Natural killer cell treated with Interleukin-12 subunit alpha and Interleukin-12 subunit beta and Interleukin-15 and Interleukin-18, amount 100 ng/mL, for 72 hours (primary cell): ENCODE results near the gene VWA3B. TPM values are rescaled to one million over a fixed set of nuclear protein-coding genes. Genes with fewer than 3 reads are reported as not detected.

Experiments
- ATAC-seq, 2 donors: fragments of 150-1000 bp; cut with Tn5 transposase in 1 of 2; sonication (Bioruptor Pico), chemical (Tn5 transposase) in 1 of 2; 2 replicates each; pipeline ENCODE4 v1.10.0; 2021
- DNase-seq: peaks from one replicate; pipeline ENCODE4 v3.0.0; 2022; ENCODE audit warnings: low spot score
- H3K27ac Mint-ChIP-seq, 2 donors: 1 replicate in 1 of 2; 2 replicates in 1 of 2; pipeline ENCODE4 v1.8.0; 2022; ENCODE audit warnings: mixed read lengths in 2 of 2, mild to moderate bottlenecking in 1 of 2, moderate library complexity in 1 of 2
- H3K27me3 Mint-ChIP-seq, 2 donors: 1 replicate in 1 of 2; 2 replicates in 1 of 2; pipeline ENCODE4 v1.8.0; 2022; ENCODE audit warnings: mixed read lengths in 2 of 2
- H3K36me3 Mint-ChIP-seq: one replicate; pipeline ENCODE4 v1.8.0; 2022; ENCODE audit warnings: mixed read lengths
- H3K4me1 Mint-ChIP-seq, 2 donors: 1 replicate in 1 of 2; 2 replicates in 1 of 2; pipeline ENCODE4 v1.8.0; 2022; ENCODE audit warnings: low read depth in 2 of 2, mixed read lengths in 2 of 2, mild to moderate bottlenecking in 1 of 2
- H3K4me3 Mint-ChIP-seq: one replicate; pipeline ENCODE4 v1.8.0; 2022; ENCODE audit warnings: mixed read lengths
- H3K9me3 Mint-ChIP-seq: 2 replicates; pipeline ENCODE4 v1.8.0; 2022; ENCODE audit warnings: mixed read lengths
- total RNA-seq, 2 donors: library from RNA; stranded (reverse); gene quantifications; one replicate each; pipeline ENCODE4 v1.2.3, GENCODE V29; 2022

VWA3B gene
- total RNA-seq, 2 donors from 2014 or later: not detected

- H3K27ac Mint-ChIP-seq: no peak overlapping the region
- no peaks in the 10 kb centered on the region for H3K36me3 Mint-ChIP-seq
- no peaks in the 10 kb centered on the region for H3K4me1 Mint-ChIP-seq
- DNase-seq (no peak), ATAC-seq (no peak)
- H3K27me3 Mint-ChIP-seq: peaks cover 39 to 53% of the 10 kb centered on the region in 2 donors
- H3K9me3 Mint-ChIP-seq: no peaks in the 10 kb centered on the region
- no peak overlapping the region for H3K4me3 Mint-ChIP-seq
Measured at GRCh38 chr2:98177986-98178385, 91.0 kb downstream of the VWA3B start.

DNA sequence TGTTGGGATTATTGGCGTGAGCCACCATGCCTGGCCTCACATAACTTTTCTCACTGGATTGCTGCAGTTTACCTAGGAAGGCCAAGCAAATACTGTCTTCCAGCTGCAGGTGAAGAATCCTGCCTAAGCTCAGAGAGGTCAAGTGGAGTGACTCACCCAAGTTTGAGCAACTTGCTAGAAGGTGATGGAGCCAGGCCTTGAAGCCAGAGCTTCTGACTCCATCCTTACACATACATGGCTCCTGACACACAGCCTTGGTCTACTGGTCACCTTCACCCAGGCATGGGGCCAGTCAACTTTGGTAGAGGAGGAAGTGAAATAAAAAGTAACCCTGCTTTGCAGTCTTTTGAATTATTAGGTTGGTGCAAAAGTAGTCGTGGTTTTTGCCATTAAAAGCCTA lies 93.5 kb downstream of the VWA3B start:
- DNase-seq (no peak), ATAC-seq (no peak)
- Mint-ChIP-seq H3K27ac (no peak overlapping the region), H3K36me3 (no peaks in the 10 kb centered on the region), H3K4me3 (no peak overlapping the region), H3K4me1 (no peaks in the 10 kb centered on the region), H3K9me3 (no peaks in the 10 kb centered on the region), H3K27me3 (peaks cover 32 to 41% of the 10 kb centered on the region in 2 donors)

DNA sequence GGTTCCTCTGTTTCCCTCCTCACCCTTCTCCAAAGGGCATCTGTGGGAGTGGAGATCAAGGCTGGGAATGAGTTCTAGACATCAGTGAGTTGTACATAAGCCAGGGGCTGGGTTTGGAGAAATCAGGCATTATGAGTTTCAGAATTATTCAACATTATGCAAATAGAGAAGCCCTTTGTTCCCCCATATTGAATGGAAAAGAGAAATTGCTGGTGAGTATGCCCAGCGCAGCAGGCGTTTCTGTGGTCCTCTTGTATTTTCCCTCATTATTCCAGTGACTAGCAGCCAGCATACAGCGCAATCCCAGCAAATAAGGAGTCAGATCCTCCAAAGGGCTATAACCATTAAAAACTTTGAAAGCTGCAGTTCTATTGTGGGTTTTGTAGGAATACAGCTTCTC lies 94.4 kb downstream of the VWA3B start:
- no peak for ATAC-seq
- Mint-ChIP-seq H3K4me3 (no peak overlapping the region), H3K27me3 (peaks cover 25 to 35% of the 10 kb centered on the region in 2 donors)

DNA sequence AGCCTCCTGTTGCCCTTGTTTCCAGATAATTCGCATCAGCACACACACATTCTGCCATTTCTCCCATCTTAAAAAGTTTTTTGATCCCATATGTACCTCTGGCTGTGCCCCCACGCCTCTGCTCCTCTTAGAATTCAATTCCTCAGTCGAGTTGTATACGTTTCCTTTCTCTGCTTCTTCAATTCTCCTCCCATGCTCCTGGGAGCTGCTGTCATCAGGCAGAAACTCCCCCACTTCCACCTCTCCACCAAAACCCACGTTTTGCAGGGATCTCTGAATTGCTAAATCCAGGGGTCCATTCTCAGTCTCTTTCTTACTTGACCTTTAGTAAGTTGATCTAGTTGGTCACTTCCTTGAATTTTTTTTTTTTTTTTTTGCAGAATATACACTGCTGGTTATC lies 98.8 kb downstream of the VWA3B start:
- H3K36me3 Mint-ChIP-seq: no peaks in the 10 kb centered on the region
- peaks cover 0 to 4% of the 10 kb centered on the region in 2 donors for H3K27me3 Mint-ChIP-seq
- H3K9me3 Mint-ChIP-seq: no peaks in the 10 kb centered on the region
- H3K27ac Mint-ChIP-seq: no peak overlapping the region
- no peak overlapping the region for H3K4me3 Mint-ChIP-seq
- DNase-seq: no peak
- no peaks in the 10 kb centered on the region for H3K4me1 Mint-ChIP-seq
- no peak for ATAC-seq

More for the DNA sequence above, 94.4 kb downstream of the VWA3B start:
- no peak for DNase-seq
- Mint-ChIP-seq H3K4me1 (no peaks in the 10 kb centered on the region), H3K27ac (no peak overlapping the region), H3K9me3 (no peaks in the 10 kb centered on the region), H3K36me3 (no peaks in the 10 kb centered on the region)

- peak in 1 of 2 donors; percentile 43 for ATAC-seq
- H3K27me3 Mint-ChIP-seq: no peaks in the 10 kb centered on the region
- no peak for DNase-seq
- H3K4me3 Mint-ChIP-seq: no peak overlapping the region
- H3K27ac Mint-ChIP-seq: no peak overlapping the region
- no peaks in the 10 kb centered on the region for H3K4me1 Mint-ChIP-seq
- H3K9me3 Mint-ChIP-seq: no peaks in the 10 kb centered on the region
- no peaks in the 10 kb centered on the region for H3K36me3 Mint-ChIP-seq
Measured at GRCh38 chr2:98187194-98187593, 100.2 kb downstream of the VWA3B start.

- Mint-ChIP-seq H3K4me3 (no peak overlapping the region), H3K27ac (no peak overlapping the region), H3K4me1 (no peaks in the 10 kb centered on the region), H3K36me3 (no peaks in the 10 kb centered on the region), H3K27me3 (peaks cover 0 to 4% of the 10 kb centered on the region in 2 donors), H3K9me3 (no peaks in the 10 kb centered on the region)
- DNase-seq: no peak
- no peak for ATAC-seq
Measured at GRCh38 chr2:98188351-98189046, 101.5 kb downstream of the VWA3B start.

DNA sequence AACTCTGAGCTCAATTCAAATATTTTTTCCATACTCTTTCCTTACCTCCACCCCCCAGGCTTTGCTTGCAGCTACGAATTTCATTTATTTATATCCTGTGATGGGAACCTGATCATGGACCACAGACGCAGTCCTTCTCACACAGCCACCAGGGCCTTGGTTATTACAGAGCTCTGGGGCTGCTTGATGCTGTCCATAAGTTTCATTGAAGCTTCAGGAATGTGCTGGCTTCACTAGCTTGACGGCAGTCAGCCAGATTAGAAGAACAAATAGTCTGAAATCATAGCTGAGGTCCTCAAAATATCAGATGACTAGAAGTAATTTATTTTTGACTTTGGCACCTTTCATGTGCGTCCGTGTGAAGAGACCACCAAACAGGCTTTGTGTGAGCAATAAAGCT lies 104.9 kb downstream of the VWA3B start:
- DNase-seq: no peak
- no peak for ATAC-seq
- no peaks in the 10 kb centered on the region for H3K9me3 Mint-ChIP-seq
- H3K4me3 Mint-ChIP-seq: no peak overlapping the region
- H3K27ac Mint-ChIP-seq: no peak overlapping the region
- no peaks in the 10 kb centered on the region for H3K4me1 Mint-ChIP-seq
- H3K36me3 Mint-ChIP-seq: no peaks in the 10 kb centered on the region
- H3K27me3 Mint-ChIP-seq: peaks cover 0 to 13% of the 10 kb centered on the region in 2 donors

- ATAC-seq: no peak
- Mint-ChIP-seq H3K4me1 (no peaks in the 10 kb centered on the region), H3K36me3 (no peaks in the 10 kb centered on the region), H3K9me3 (no peaks in the 10 kb centered on the region), H3K27me3 (peaks cover 26 to 46% of the 10 kb centered on the region in 2 donors), H3K4me3 (no peak overlapping the region), H3K27ac (no peak overlapping the region)
- no peak for DNase-seq
Measured at GRCh38 chr2:98201576-98201975, 114.6 kb downstream of the VWA3B start.

- H3K4me1 Mint-ChIP-seq: no peaks in the 10 kb centered on the region
- peaks cover 30 to 55% of the 10 kb centered on the region in 2 donors for H3K27me3 Mint-ChIP-seq
- DNase-seq: no peak
- ATAC-seq: no peak
- no peaks in the 10 kb centered on the region for H3K9me3 Mint-ChIP-seq
- H3K4me3 Mint-ChIP-seq: no peak overlapping the region
- H3K36me3 Mint-ChIP-seq: no peaks in the 10 kb centered on the region
- no peak overlapping the region for H3K27ac Mint-ChIP-seq
Measured at GRCh38 chr2:98205889-98206288, 118.9 kb downstream of the VWA3B start.

- no peaks in the 10 kb centered on the region for H3K4me1 Mint-ChIP-seq
- no peaks in the 10 kb centered on the region for H3K9me3 Mint-ChIP-seq
- ATAC-seq (peak in 1 of 2 donors; percentile 20), DNase-seq (no peak)
- H3K36me3 Mint-ChIP-seq: no peaks in the 10 kb centered on the region
- H3K27me3 Mint-ChIP-seq: peaks cover 39 to 58% of the 10 kb centered on the region in 2 donors
- H3K4me3 Mint-ChIP-seq: no peak overlapping the region
- H3K27ac Mint-ChIP-seq: no peak overlapping the region
Measured at GRCh38 chr2:98212092-98213000, 125.4 kb downstream of the VWA3B start.

GRCh38 chr2:98216616-98217015 lies 129.6 kb downstream of the VWA3B start:
- H3K27ac Mint-ChIP-seq: no peak overlapping the region
- no peak for ATAC-seq
- DNase-seq: no peak
- H3K9me3 Mint-ChIP-seq: peaks cover 6% of the 10 kb centered on the region
- H3K36me3 Mint-ChIP-seq: peaks cover 6% of the 10 kb centered on the region
- H3K4me3 Mint-ChIP-seq: no peak overlapping the region
- peaks cover 41 to 43% of the 10 kb centered on the region in 2 donors for H3K27me3 Mint-ChIP-seq
- peaks cover 0 to 1% of the 10 kb centered on the region in 2 donors for H3K4me1 Mint-ChIP-seq

DNA sequence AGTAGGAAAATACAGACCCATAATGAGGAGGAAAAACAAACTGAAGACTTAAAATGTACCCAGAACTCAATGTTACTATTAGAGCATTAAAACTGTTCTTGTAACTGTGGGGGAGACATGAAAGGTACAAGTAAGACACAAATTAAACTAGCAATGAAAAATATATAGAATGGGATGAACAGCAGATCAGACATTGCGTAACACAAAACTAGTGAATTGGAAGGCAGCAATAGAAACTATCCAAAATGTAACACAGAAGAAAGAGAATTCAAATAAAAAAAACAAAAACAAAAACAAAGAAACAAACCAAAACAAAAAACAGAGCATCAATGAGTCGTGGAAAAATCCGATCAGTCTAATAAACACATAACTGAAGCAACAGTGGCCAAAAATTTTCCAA lies 132.2 kb downstream of the VWA3B start:
- peaks cover 40 to 45% of the 10 kb centered on the region in 2 donors for H3K27me3 Mint-ChIP-seq
- no peak for ATAC-seq
- H3K27ac Mint-ChIP-seq: no peak overlapping the region
- peaks cover 6% of the 10 kb centered on the region for H3K36me3 Mint-ChIP-seq
- H3K4me3 Mint-ChIP-seq: no peak overlapping the region
- DNase-seq: no peak
- H3K4me1 Mint-ChIP-seq: peaks cover 0 to 3% of the 10 kb centered on the region in 2 donors
- peaks cover 6% of the 10 kb centered on the region for H3K9me3 Mint-ChIP-seq

GRCh38 chr2:98233941-98234340 lies 147.0 kb downstream of the VWA3B start:
- ATAC-seq: no peak

DNA sequence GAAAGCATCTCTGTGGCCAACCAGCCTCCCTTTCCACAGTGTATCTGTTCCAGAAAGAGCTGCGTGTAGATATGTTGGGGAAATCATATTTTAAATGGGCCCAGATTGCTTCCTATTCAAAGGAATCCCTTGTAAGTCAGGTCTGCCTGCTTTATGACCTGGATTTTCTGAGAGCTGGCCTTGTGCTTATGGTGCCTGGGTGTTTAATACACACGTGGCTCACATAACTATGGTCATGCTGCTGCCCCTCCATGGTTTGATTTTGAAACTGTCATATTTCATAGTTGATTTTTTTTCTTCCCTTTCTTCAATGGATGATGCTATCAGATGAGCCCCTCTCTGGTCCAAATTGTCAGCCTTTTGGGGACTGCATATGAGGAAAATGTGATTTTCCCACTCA lies 147.8 kb downstream of the VWA3B start:
- Mint-ChIP-seq H3K27me3 (peaks cover 19 to 42% of the 10 kb centered on the region in 2 donors), H3K9me3 (no peaks in the 10 kb centered on the region), H3K4me1 (no peaks in the 10 kb centered on the region), H3K36me3 (no peaks in the 10 kb centered on the region), H3K27ac (no peak overlapping the region), H3K4me3 (no peak overlapping the region)
- no peak for DNase-seq
- ATAC-seq: no peak

More at GRCh38 chr2:98233941-98234340, 147.0 kb downstream of the VWA3B start:
- no peaks in the 10 kb centered on the region for H3K9me3 Mint-ChIP-seq
- H3K27me3 Mint-ChIP-seq: peaks cover 19 to 42% of the 10 kb centered on the region in 2 donors
- no peak for DNase-seq
- H3K36me3 Mint-ChIP-seq: no peaks in the 10 kb centered on the region
- H3K4me1 Mint-ChIP-seq: no peaks in the 10 kb centered on the region
- no peak overlapping the region for H3K27ac Mint-ChIP-seq
- no peak overlapping the region for H3K4me3 Mint-ChIP-seq
